ENCODE measurements around the gene COX7A2L.
"Not testable (repeated sequence)": the region's sequence is repeated elsewhere in the genome, so short reads cannot be mapped to it uniquely, and the experiment has no call there.

DNA sequence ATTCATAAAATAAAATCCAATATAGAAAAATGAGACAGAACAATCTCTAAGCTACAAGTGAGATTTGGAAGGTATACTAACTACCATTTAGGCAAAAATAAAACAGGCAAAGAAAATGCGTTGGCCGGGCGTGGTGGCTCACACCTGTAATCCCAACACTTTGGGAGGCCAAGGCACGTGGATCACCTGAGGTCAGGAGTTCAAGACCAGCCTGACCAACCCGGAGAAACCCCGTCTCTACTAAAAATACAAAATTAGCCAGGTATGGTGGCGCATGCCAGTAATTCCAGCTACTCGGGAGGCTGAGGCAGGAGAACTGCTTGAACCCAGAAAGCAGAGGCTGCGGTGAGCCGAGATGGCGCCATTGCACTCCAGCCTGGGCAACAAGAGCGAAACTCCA lies 13.5 kb downstream of the COX7A2L start:
- not testable (repeated sequence) for TF ChIP-seq EZH2 (IDR thresholded peaks at IDR 0.05; ENCODE audit: borderline replicate concordance, low read depth, low read length, poor library complexity, severe bottlenecking)
- TF ChIP-seq, protein P1, sequence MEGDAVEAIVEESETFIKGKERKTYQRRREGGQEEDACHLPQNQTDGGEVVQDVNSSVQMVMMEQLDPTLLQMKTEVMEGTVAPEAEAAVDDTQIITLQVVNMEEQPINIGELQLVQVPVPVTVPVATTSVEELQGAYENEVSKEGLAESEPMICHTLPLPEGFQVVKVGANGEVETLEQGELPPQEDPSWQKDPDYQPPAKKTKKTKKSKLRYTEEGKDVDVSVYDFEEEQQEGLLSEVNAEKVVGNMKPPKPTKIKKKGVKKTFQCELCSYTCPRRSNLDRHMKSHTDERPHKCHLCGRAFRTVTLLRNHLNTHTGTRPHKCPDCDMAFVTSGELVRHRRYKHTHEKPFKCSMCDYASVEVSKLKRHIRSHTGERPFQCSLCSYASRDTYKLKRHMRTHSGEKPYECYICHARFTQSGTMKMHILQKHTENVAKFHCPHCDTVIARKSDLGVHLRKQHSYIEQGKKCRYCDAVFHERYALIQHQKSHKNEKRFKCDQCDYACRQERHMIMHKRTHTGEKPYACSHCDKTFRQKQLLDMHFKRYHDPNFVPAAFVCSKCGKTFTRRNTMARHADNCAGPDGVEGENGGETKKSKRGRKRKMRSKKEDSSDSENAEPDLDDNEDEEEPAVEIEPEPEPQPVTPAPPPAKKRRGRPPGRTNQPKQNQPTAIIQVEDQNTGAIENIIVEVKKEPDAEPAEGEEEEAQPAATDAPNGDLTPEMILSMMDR (conservative IDR thresholded peaks at IDR 0.05; ENCODE audit: low read depth, low read length) = not testable (repeated sequence)

Measured in A673 (cell line).